HG02759 (cell line): ENCODE results near the gene ACSF2.
A peak's percentile ranks its signal among the peaks of the same experiment; 100 is the strongest.
"Not testable (repeated sequence)": the region's sequence is repeated elsewhere in the genome, so short reads cannot be mapped to it uniquely, and the experiment has no call there.

Source experiments
- ATAC-seq: cut with Tn5 transposase; IDR thresholded peaks from one replicate; pipeline ENCODE4 v1.9.1; 2021; ENCODE audit warnings: mild to moderate bottlenecking, moderate library complexity; ENCODE audit not compliant: unreplicated experiment

Gene ACSF2

GRCh38 chr17:50475775-50476544 is 49.9 kb downstream of the ACSF2 start:
- not testable (repeated sequence) for ATAC-seq

- no peak for ATAC-seq
Observed at GRCh38 chr17:50476545-50477315, 50.7 kb downstream of the ACSF2 start.

GRCh38 chr17:50477976-50478375 is 52.0 kb downstream of the ACSF2 start:
- ATAC-seq = no peak

GRCh38 chr17:50478391-50479381 is 52.7 kb downstream of the ACSF2 start, which contains the start of gene RSAD1:
TSS of gene RSAD1 (plus strand) at chr17:50478860. CDS start at chr17:50478885, 25 bp downstream.
- peak; percentile 89 for ATAC-seq

- no peak for ATAC-seq
Observed at GRCh38 chr17:50479522-50480141, 53.6 kb downstream of the ACSF2 start.

GRCh38 chr17:50480142-50480764 is 54.2 kb downstream of the ACSF2 start:
- ATAC-seq = no peak

GRCh38 chr17:50480854-50481490 is 55.0 kb downstream of the ACSF2 start:
- ATAC-seq = no peak

GRCh38 chr17:50481648-50482047 is 55.6 kb downstream of the ACSF2 start:
- no peak for ATAC-seq

- ATAC-seq = no peak
Observed at GRCh38 chr17:50482110-50482509, 56.1 kb downstream of the ACSF2 start.

- ATAC-seq = no peak
Observed at GRCh38 chr17:50482516-50482915, 56.5 kb downstream of the ACSF2 start.

GRCh38 chr17:50483266-50483665 is 57.2 kb downstream of the ACSF2 start:
- ATAC-seq = no peak

- ATAC-seq = no peak
Observed at GRCh38 chr17:50484386-50485155, 58.6 kb downstream of the ACSF2 start.

- ATAC-seq = no peak
Observed at GRCh38 chr17:50487213-50488096, 61.4 kb downstream of the ACSF2 start.

GRCh38 chr17:50488880-50489279 is 62.9 kb downstream of the ACSF2 start:
- ATAC-seq = no peak

GRCh38 chr17:50491505-50491904 is 65.5 kb downstream of the ACSF2 start:
- ATAC-seq = no peak

- no peak for ATAC-seq
Observed at GRCh38 chr17:50492214-50492613, 66.2 kb downstream of the ACSF2 start.

GRCh38 chr17:50493744-50494143 is 67.7 kb downstream of the ACSF2 start:
- ATAC-seq = no peak
